HG02759 (cell line): ENCODE data around the gene AGTPBP1.

ENCODE experiments used
- ATAC-seq: cut with Tn5 transposase; IDR thresholded peaks from one replicate; pipeline ENCODE4 v1.9.1; 2021; ENCODE audit warnings: mild to moderate bottlenecking, moderate library complexity; ENCODE audit not compliant: unreplicated experiment

The AGTPBP1 gene

GRCh38 chr9:85543196-85543595, 198.6 kb downstream of the AGTPBP1 start:
- no peak for ATAC-seq

- ATAC-seq, result no peak
Measured at GRCh38 chr9:85541876-85542275, 199.9 kb downstream of the AGTPBP1 start.

GRCh38 chr9:85536514-85536913, 205.2 kb downstream of the AGTPBP1 start:
- no peak for ATAC-seq

- no peak for ATAC-seq
Measured at GRCh38 chr9:85536076-85536475, 205.7 kb downstream of the AGTPBP1 start.

GRCh38 chr9:85534340-85534739, 207.4 kb downstream of the AGTPBP1 start:
- no peak for ATAC-seq

- ATAC-seq, result no peak
Measured at GRCh38 chr9:85533538-85533937, 208.2 kb downstream of the AGTPBP1 start.

- no peak for ATAC-seq
Measured at GRCh38 chr9:85530721-85531120, 211.0 kb downstream of the AGTPBP1 start.

- no peak for ATAC-seq
Measured at GRCh38 chr9:85528607-85529006, 213.1 kb downstream of the AGTPBP1 start.

- no peak for ATAC-seq
Measured at GRCh38 chr9:85528142-85528541, 213.6 kb downstream of the AGTPBP1 start.

GRCh38 chr9:85527331-85528020, 214.3 kb downstream of the AGTPBP1 start:
- no peak for ATAC-seq

GRCh38 chr9:85524531-85524930, 217.2 kb downstream of the AGTPBP1 start:
- ATAC-seq, result no peak

- no peak for ATAC-seq
Measured at GRCh38 chr9:85523202-85523601, 218.6 kb downstream of the AGTPBP1 start.

- ATAC-seq, result no peak
Measured at GRCh38 chr9:85522459-85523092, 219.2 kb downstream of the AGTPBP1 start.

- no peak for ATAC-seq
Measured at GRCh38 chr9:85521371-85522197, 220.2 kb downstream of the AGTPBP1 start.

- no peak for ATAC-seq
Measured at GRCh38 chr9:85516976-85517637, 224.6 kb downstream of the AGTPBP1 start.

- ATAC-seq, result no peak
Measured at GRCh38 chr9:85516455-85516854, 225.3 kb downstream of the AGTPBP1 start.

GRCh38 chr9:85515021-85515420, 226.7 kb downstream of the AGTPBP1 start:
- no peak for ATAC-seq

- ATAC-seq, result no peak
Measured at GRCh38 chr9:85514256-85514655, 227.5 kb downstream of the AGTPBP1 start.

GRCh38 chr9:85511746-85512145, 230.0 kb downstream of the AGTPBP1 start:
- no peak for ATAC-seq

GRCh38 chr9:85510830-85511504, 230.8 kb downstream of the AGTPBP1 start:
- no peak for ATAC-seq

GRCh38 chr9:85508616-85509015, 233.1 kb downstream of the AGTPBP1 start:
- no peak for ATAC-seq
